Measurements from ENCODE around the gene PRODH.
"Not testable (repeated sequence)": the region's sequence is repeated elsewhere in the genome, so short reads cannot be mapped to it uniquely, and the experiment has no call there.

The PRODH gene

DNA sequence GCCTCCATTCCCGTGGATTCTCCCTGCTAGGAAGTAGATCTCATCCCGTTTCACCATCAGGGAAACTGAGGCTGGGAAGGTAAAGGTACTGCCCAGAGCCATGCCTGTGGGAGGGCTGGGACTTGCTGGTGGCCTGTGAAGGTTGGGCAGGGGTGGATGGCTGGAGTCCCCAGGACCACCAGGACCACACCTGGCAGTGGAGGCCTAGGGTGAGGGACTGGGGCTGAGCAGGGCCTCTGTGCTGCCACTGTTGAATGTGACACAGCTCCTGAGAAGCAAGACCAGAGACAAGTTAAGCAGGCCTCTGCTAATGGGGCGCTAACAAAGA, 26.2 kb upstream of the PRODH start:
- no peak overlapping the region for H3K9ac ChIP-seq (ENCODE audit: low read length)
- no peak overlapping the region for H4K12ac ChIP-seq (ENCODE audit: low read depth, low read length)
- H3K18ac ChIP-seq (ENCODE audit: low read length), result no peak overlapping the region
- no peak overlapping the region for H2AK5ac ChIP-seq (ENCODE audit: low read length)
- no peaks in the 10 kb centered on the region for H3K27me3 ChIP-seq (ENCODE audit: insufficient read depth, low read length)
- H3K4me2 ChIP-seq (ENCODE audit: low read length), result no peak overlapping the region
- H3K23ac ChIP-seq (ENCODE audit: low read length), result no peak overlapping the region
- H2BK120ac ChIP-seq (ENCODE audit: insufficient read depth, low read length, poor library complexity), result no peak overlapping the region
- no peak overlapping the region for H2BK5ac ChIP-seq (ENCODE audit: low read depth, low read length, poor library complexity)
- no peak for DNase-seq
- H2AFZ ChIP-seq (ENCODE audit: insufficient read depth, low read length, poor library complexity), result no peak overlapping the region
- no peak overlapping the region for H3K4me3 ChIP-seq (ENCODE audit: low read depth, low read length)
- no peak overlapping the region for H3K27ac ChIP-seq (ENCODE audit: low read depth, low read length)
- H4K8ac ChIP-seq (ENCODE audit: low read depth, low read length), result no peak overlapping the region
- no peak overlapping the region for H2BK12ac ChIP-seq (ENCODE audit: low read length)
- H3K9me3 ChIP-seq (ENCODE audit: insufficient read depth, low read depth, low read length), result no peaks in the 10 kb centered on the region
- H3K4me1 ChIP-seq (ENCODE audit: control insufficient read depth in 1 of 2, insufficient read depth in 2 of 2, low read length in 2 of 2), result no peaks in the 10 kb centered on the region
- no peak overlapping the region for H3K14ac ChIP-seq (ENCODE audit: low read length)
- no peaks in the 10 kb centered on the region for H3K79me1 ChIP-seq (ENCODE audit: low read length)
- H3K79me2 ChIP-seq (ENCODE audit: control insufficient read depth, insufficient read depth, low read length, poor library complexity), result no peaks in the 10 kb centered on the region
- H4K91ac ChIP-seq (ENCODE audit: low read depth, low read length), result no peak overlapping the region
- H3K4ac ChIP-seq (ENCODE audit: low read depth, low read length), result no peak overlapping the region
- no peaks in the 10 kb centered on the region for H3K36me3 ChIP-seq (ENCODE audit: control insufficient read depth in 1 of 2, insufficient read depth in 2 of 2, low read length in 2 of 2)
- no CpG with 5 or more reads among the region's 3 CpGs for WGBS (ENCODE audit: extremely low coverage, insufficient coverage, insufficient read length)

DNA sequence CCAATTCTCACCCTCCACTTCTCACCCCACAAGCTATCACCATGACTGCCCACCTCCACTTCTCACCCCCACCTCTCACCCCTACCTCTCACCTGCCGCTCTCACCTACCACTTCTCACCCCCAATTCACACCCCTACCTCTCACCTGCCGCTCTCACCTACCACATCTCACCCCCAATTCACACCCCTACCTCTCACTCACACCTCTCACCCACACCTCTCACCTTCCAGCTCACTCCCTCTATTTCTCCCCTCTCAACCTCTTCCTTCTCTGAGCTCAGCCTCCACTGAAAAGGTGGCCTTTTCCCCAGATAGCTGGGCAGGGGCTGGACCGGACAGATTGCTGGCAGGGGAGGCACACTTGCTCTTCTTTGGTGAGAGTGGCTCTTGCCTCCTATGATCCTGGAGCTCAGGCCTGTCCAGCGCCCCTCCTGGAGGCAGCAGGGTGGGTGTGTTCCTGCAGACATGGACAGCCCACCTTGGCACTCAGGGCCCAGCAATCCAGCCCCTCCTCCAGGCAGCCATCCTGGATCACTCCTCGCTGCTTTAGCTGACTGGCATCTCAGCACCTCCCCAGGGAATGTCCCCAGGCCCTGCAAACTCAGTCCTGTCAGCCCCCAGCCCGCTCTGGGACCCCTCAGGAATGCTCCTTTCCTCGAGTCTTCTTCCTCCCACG, 25.7 kb upstream of the PRODH start:
- not testable (repeated sequence) for H2BK120ac ChIP-seq (ENCODE audit: insufficient read depth, low read length, poor library complexity); H3K79me2 ChIP-seq (ENCODE audit: control insufficient read depth, insufficient read depth, low read length, poor library complexity)
- no CpG with 5 or more reads among the region's 8 CpGs for WGBS (ENCODE audit: extremely low coverage, insufficient coverage, insufficient read length)

DNA sequence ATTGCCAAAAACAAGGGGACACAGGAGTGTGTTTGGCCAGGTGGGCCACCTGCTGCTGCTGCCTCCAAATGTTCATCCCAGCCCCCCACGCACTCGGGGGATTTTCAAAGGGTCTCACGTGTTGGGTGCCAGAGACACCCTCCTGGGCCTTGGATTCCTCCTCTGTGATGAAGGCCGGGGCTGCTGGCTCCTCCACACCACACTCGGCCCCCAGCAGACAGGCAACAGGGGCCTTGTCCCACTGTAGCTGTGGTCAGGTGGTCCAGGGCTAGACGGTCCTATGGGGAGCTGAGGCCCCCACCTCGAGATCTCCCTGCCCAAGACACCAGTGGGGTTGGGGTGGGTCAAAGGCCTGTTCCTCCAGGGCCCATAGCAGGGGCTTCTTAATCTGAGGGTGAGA, 25.1 kb upstream of the PRODH start:
- WGBS (ENCODE audit: extremely low coverage, insufficient coverage, insufficient read length), result no CpG with 5 or more reads among the region's 7 CpGs
- H4K12ac ChIP-seq (ENCODE audit: low read depth, low read length); H4K91ac ChIP-seq (ENCODE audit: low read depth, low read length); H3K27me3 ChIP-seq (ENCODE audit: insufficient read depth, low read length); H3K4me1 ChIP-seq (ENCODE audit: control insufficient read depth in 1 of 2, insufficient read depth in 2 of 2, low read length in 2 of 2); H3K9ac ChIP-seq (ENCODE audit: low read length); H3K9me3 ChIP-seq (ENCODE audit: insufficient read depth, low read depth, low read length); H3K23ac ChIP-seq (ENCODE audit: low read length); H3K4me2 ChIP-seq (ENCODE audit: low read length); H3K14ac ChIP-seq (ENCODE audit: low read length); H3K36me3 ChIP-seq (ENCODE audit: control insufficient read depth in 1 of 2, insufficient read depth in 2 of 2, low read length in 2 of 2); DNase-seq; H2BK12ac ChIP-seq (ENCODE audit: low read length); H3K79me1 ChIP-seq (ENCODE audit: low read length); H2BK120ac ChIP-seq (ENCODE audit: insufficient read depth, low read length, poor library complexity); H3K4me3 ChIP-seq (ENCODE audit: low read depth, low read length); H2AFZ ChIP-seq (ENCODE audit: insufficient read depth, low read length, poor library complexity); H3K79me2 ChIP-seq (ENCODE audit: control insufficient read depth, insufficient read depth, low read length, poor library complexity); H2AK5ac ChIP-seq (ENCODE audit: low read length); H3K27ac ChIP-seq (ENCODE audit: low read depth, low read length); H3K4ac ChIP-seq (ENCODE audit: low read depth, low read length); H2BK5ac ChIP-seq (ENCODE audit: low read depth, low read length, poor library complexity); H4K8ac ChIP-seq (ENCODE audit: low read depth, low read length); H3K18ac ChIP-seq (ENCODE audit: low read length): not testable (repeated sequence)

More for the DNA sequence above, 25.7 kb upstream of the PRODH start:
- H2BK5ac ChIP-seq (ENCODE audit: low read depth, low read length, poor library complexity); H2BK12ac ChIP-seq (ENCODE audit: low read length); H3K27ac ChIP-seq (ENCODE audit: low read depth, low read length); H3K4me1 ChIP-seq (ENCODE audit: control insufficient read depth in 1 of 2, insufficient read depth in 2 of 2, low read length in 2 of 2); H3K4me2 ChIP-seq (ENCODE audit: low read length); H3K9ac ChIP-seq (ENCODE audit: low read length); H3K4me3 ChIP-seq (ENCODE audit: low read depth, low read length); DNase-seq; H3K9me3 ChIP-seq (ENCODE audit: insufficient read depth, low read depth, low read length); H3K79me1 ChIP-seq (ENCODE audit: low read length); H3K14ac ChIP-seq (ENCODE audit: low read length); H3K23ac ChIP-seq (ENCODE audit: low read length); H3K27me3 ChIP-seq (ENCODE audit: insufficient read depth, low read length); H2AFZ ChIP-seq (ENCODE audit: insufficient read depth, low read length, poor library complexity); H4K8ac ChIP-seq (ENCODE audit: low read depth, low read length); H3K18ac ChIP-seq (ENCODE audit: low read length); H3K4ac ChIP-seq (ENCODE audit: low read depth, low read length); H2AK5ac ChIP-seq (ENCODE audit: low read length); H3K36me3 ChIP-seq (ENCODE audit: control insufficient read depth in 1 of 2, insufficient read depth in 2 of 2, low read length in 2 of 2); H4K12ac ChIP-seq (ENCODE audit: low read depth, low read length); H4K91ac ChIP-seq (ENCODE audit: low read depth, low read length): not testable (repeated sequence)

DNA sequence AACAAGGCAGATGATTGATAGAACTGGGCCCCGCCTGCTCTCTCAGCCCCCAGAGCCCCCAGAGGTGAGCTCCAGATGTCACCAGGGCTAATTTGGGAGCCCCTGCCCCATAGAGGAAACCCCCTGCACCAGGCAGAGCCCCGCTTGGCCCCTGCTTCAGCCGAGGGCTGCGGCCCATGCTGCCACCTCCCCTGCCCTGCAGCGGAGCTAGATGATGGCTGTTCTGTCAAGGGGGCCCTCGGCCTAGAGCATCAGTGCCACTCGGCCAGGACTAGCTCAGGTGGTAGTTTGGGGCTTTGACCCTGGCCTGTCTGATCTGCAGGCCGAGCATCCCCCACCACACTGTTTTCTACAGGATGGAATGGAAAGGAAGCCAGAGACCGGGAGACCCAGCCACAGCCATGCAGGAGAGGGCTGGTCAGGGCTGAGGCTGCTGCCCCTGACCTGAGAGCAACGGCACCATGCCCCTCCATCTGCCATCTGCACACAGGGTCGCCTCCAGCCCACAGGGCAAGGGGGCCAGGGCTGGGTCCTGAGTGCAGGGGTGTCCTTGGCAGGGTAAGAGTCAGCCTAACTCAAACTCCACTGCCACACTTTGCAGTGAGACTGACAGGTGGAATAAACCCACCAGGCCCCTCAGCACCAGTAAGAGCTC, 24.2 kb upstream of the PRODH start:
- not testable (repeated sequence) for H2AK5ac ChIP-seq (ENCODE audit: low read length); H2BK5ac ChIP-seq (ENCODE audit: low read depth, low read length, poor library complexity); H3K14ac ChIP-seq (ENCODE audit: low read length); DNase-seq; H2AFZ ChIP-seq (ENCODE audit: insufficient read depth, low read length, poor library complexity); H3K18ac ChIP-seq (ENCODE audit: low read length); H2BK12ac ChIP-seq (ENCODE audit: low read length); H3K79me1 ChIP-seq (ENCODE audit: low read length); H3K4me2 ChIP-seq (ENCODE audit: low read length); H4K8ac ChIP-seq (ENCODE audit: low read depth, low read length); H3K27me3 ChIP-seq (ENCODE audit: insufficient read depth, low read length); H3K4me3 ChIP-seq (ENCODE audit: low read depth, low read length); H3K9me3 ChIP-seq (ENCODE audit: insufficient read depth, low read depth, low read length); H3K27ac ChIP-seq (ENCODE audit: low read depth, low read length); H3K79me2 ChIP-seq (ENCODE audit: control insufficient read depth, insufficient read depth, low read length, poor library complexity); H4K12ac ChIP-seq (ENCODE audit: low read depth, low read length); H4K91ac ChIP-seq (ENCODE audit: low read depth, low read length); H3K23ac ChIP-seq (ENCODE audit: low read length); H3K4ac ChIP-seq (ENCODE audit: low read depth, low read length); H3K4me1 ChIP-seq (ENCODE audit: control insufficient read depth in 1 of 2, insufficient read depth in 2 of 2, low read length in 2 of 2); H3K36me3 ChIP-seq (ENCODE audit: control insufficient read depth in 1 of 2, insufficient read depth in 2 of 2, low read length in 2 of 2); H3K9ac ChIP-seq (ENCODE audit: low read length); H2BK120ac ChIP-seq (ENCODE audit: insufficient read depth, low read length, poor library complexity)
- no CpG with 5 or more reads among the region's 11 CpGs for WGBS (ENCODE audit: extremely low coverage, insufficient coverage, insufficient read length)
